Left kidney (tissue), 2 donors: Measurements from ENCODE around the gene FAM241A. TPM values are rescaled to one million over a fixed set of nuclear protein-coding genes. Genes with fewer than 3 reads are reported as not detected.
"Not testable (repeated sequence)": the region's sequence is repeated elsewhere in the genome, so short reads cannot be mapped to it uniquely, and the experiment has no call there.

Experiments used
- DNase-seq: peaks from one replicate; pipeline ENCODE4 v3.0.0-alpha.2; 2013
- polyA plus RNA-seq: library from polyadenylated mRNA; unstranded; fragments of 120-200 nt; gene quantifications from one replicate; pipeline ENCODE4 v1.2.1, GENCODE V29; 2013; ENCODE audit not compliant: insufficient read length

Gene FAM241A
- polyA plus RNA-seq, 1 donor, result 1.6 TPM

DNA sequence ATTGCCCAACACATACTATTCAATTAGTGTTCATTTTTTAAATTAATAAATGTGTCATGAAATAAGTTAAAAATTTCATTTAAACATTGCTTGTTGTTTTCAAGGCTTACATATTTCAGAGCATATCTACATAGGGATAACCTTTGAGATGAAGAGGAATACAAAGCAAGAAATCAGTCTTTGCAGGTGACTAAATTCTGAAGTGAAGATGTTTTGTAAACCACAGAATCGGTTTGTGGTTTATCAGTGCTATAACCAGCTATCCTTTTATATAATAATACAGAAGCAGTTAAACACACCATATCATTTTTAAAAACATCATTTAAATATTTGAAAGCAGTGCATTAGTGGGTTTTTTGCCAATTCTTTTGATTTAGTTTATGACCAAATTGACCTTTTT, 26.9 kb downstream of the FAM241A start:
- DNase-seq, result no peak

DNA sequence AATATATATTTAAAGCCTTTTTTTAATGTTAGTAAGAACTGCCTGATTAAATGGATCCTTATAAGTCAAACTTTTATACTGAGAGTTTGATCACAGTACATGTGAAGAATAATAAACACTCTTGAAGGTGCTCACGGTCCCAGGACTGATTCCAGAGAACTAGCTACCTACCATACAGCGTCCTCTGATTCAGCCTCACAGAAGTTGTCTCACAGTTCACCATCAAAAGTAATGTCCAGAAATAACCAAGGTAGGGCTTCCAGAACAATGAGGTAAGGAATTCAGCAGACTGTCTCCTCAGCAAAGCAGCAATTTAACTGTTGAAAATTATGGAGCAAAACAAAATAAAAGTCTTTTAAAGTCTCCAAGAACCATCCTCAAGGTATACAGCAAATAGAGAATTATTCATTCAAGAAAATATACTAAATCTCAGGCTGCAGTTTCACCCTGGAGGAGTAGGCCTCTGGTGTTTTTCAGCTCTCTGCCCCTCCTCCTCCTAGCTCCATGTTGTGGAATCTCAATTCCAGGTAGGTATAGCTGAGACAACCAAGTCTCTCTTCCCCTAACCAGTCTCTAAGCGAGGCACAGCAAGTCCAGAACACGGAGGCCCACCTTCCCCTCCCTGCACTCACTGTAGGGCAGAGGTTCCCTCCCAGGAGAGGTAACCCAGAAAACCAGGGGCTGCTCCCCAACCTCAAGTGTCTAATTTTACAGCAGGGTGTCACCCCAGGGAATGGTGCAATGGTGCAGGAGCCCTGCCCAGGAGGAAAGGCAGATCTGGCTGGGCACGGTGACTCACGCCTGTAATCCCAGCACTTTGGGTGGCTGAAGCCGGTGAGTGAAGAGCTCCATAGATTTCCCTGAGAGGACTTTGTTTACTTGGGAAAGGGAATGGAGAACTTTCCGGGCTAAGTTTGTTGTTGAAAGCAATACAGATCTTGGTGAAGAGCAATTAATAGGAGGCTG, 28.6 kb downstream of the FAM241A start:
- DNase-seq, result no peak

DNA sequence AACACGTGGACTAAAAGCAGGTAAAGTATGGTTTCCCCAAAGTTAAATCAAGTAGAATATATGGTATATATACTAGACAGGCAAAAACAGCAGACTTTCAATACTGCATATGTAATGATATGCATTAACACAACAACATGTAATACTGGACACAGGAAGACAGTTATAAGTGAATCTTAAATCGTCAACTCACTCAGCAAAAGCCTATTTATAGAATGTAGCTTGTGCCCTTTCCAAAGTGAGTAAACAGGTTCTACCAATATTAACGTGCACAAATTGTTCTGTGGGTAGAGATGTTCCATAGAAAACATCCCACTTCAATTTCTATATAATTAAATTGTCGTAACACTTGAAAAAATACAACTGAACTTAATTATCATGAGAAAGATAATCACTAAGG, 30.6 kb downstream of the FAM241A start:
- DNase-seq, result no peak

DNA sequence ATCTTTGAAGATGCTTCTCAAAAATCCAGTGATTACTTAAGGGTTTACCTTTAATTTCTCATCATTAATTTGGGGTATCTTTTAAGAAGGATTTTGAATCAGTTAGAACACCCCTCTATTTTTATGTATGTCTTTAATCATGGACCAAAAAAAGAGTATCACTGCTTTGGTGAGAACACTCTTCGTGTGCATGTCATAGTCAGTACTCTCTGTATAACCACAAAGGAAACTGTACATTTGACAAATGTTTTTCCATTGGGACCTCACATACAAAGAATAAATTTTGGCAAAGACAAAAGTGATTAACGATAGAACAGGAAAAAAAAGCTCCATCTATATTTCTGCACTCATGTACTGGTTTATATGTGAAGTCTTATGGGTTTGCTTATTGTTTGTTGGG, 31.3 kb downstream of the FAM241A start:
- no peak for DNase-seq

DNA sequence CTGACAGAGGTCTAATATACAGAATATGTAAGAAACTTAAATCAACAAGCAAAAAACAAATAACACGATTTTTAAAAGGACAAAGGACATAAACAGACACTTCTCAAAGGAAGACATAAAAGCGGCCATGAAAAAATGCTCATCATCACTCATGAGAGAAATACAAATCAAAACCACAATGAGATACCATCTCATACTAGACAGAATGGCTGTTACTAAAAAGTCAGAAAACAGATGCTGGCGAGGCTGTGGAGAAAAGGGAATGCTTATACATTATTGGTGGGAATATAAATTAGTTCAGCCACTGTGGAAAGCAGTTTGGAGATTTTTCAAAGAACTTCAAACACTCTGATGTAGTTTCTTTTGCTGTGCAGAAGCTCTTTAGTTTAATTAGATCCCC, 33.5 kb downstream of the FAM241A start:
- DNase-seq, result not testable (repeated sequence)

DNA sequence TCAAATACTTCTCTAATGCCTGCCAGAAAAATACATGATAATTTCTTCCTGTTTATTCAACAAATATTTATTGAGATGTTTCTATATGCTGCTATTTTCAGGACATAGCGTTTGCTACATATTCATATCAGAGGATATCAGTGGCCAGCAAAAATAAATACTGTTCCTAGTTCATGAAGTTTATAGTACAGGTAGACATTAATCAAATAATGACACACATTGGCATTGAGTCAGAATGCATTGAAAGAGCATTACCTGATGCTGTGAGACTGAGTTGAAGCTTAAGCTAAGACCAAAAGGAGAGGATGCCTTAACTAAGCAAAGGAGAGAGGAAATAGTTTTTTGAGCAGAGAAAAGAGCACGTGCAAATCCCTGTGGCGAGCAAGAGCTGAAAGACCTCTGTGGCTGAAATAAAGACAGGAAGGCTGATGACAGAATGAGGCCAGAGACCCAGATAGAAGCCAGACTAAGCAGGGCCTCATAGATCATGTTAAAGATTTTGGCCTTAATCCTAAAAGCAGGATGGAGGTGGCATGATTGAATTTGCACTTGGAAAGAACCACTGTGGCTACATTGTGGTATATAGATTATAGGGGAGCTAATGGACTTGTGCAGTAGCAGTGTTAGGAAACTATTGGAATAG, 36.2 kb downstream of the FAM241A start:
- DNase-seq, result no peak

DNA sequence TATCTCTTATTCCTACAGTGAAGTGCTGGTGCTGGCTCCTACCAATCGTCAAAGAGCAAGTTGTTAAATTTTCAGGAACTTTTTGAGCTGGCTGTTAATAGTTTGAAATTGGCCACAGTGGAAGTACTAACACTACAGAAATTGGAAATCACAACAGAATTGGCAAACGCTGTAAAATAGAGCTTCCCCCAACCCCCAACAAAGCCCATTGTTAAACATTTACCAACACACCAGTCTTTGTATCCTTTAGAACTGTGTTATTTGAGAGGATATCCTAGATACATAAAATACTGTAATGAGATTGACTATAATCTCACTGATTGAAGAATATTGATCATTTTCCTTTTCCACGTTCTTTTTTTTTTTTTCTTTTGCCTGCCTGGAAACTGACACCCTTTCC, 37.4 kb downstream of the FAM241A start:
- DNase-seq, result no peak

DNA sequence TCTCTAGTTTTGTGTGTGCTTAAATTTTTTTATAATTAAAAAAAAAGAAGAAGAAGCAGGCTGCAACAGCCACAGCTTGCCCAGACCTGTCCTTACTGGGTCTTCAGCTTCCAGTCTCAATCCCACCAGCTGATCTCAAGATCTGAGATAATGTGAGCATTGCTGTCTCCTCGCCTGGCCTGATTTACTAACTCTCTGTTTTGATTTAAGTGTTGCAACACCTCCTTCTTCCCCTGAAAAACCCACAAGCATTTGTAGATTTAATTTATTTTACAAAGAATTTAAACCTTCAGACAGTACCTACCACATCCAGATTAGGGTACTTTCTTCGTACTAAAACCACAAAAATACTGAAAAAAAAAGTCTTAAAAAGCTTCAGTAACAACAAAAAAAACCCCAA, 38.0 kb downstream of the FAM241A start:
- DNase-seq, result no peak

DNA sequence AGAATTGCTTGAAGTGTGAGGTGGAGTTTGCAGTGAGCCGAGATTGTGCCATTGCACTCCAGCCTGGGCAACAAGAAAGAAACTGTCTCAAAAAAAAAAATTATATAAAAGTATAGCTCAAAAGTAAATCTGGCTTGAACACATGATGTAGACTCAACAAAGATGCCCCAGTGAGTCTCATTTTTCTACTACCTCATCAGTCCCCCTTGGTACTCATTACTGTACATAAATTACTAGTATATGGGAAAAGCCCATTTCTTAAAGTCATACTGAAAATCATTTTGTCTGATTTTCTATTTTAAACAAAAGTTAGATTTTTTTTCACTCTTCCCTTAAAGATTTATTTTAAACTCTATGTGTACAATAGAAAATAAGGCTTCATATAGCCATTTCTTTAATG, 39.2 kb downstream of the FAM241A start:
- DNase-seq, result no peak

DNA sequence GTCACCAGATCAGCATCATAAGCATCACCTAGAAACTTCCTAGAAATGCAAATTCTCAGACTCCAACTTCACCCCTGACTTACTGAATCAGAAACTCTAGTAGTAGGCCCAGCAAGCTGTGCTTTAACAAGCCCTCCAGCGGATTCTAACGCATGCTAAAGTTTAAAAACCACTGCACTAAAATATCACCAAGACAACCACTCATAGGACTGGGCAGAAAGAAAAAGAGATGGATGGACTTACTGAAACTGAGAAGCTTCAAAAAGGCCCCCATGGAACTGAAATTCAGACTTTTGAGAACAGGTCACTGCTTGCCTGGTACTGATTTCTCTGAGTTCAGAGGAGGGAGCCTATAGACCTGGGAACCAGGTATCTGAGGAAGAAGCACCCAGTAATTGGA, 40.1 kb downstream of the FAM241A start:
- DNase-seq, result no peak

DNA sequence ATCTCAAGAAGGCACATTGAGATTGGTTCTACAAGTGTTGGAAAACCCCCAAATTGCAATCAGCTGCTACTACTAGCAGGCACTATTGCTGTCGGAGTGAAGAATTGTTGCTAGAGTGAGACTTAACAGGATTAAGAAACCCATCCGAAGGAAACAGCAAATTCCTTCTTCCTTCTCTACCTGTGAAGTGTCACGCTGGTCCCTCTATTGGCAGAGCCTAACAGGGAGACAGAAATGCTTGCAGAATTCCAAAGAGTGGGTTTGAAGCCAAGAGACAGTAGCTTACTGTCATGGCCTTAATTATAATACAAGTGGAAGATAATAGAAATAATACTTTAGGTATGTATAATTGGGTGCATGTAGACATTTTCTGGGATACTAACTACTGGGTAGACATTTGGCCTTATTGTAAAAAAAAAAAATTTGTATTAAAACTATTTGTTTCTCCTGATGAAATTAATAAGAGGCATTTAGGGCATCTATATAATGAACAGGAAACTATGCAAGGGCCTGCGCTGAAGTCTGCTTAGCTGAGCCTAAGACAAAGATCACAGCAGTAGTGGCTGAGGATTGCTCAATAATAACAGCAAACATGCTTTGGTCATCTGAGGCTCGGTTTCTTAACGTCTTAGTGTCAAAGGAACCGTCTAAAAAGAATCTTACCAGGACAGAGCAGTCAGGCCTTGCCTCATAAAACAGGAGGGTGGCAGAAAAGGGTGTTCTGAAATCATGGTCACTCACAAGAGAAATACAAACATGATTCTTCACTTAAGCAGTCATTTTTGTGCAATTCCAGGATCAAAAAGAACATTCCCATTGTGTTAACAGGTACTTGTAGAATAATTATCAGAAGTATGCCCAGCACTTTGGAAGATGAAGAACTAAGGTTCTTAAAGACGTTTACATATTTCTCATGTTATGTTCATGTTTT, 40.8 kb downstream of the FAM241A start:
- DNase-seq, result no peak

DNA sequence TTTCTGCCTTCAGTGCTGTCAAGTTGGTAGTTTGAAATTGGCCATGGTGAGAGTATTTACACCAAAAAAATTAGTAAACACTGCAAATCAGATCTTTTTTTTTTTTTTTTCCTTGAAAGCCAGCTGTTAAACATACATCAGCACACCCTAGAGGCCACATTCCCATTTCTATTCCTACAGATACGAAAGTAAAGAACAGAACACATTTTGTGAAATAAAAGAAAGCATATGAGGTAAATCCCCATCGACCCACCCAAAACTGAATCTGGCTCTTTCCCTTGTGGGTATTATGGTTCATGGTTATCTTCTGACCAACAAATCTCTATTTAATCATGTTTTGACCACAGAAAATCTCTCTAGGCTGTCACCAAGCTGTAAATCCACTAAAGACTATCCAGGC, 44.5 kb downstream of the FAM241A start:
- DNase-seq, result no peak

DNA sequence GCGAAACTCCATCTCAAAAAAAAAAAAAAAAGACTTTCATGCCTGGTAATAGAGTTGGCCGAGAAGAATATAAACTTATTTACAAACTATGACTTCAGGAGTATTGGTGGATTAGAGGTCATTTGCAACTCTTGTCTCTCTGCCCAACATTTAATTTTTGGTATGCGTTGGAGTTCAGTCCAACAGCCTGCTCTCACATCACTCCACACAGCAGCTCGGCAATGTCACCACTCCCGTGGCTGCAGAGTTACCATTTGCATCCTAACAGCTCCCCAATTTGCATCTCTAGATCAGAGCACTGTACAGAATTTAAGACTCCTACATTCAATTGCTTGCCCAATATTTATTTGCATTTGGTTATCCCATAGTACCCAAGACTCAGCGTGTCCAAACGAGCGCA, 45.4 kb downstream of the FAM241A start:
- DNase-seq, result no peak

DNA sequence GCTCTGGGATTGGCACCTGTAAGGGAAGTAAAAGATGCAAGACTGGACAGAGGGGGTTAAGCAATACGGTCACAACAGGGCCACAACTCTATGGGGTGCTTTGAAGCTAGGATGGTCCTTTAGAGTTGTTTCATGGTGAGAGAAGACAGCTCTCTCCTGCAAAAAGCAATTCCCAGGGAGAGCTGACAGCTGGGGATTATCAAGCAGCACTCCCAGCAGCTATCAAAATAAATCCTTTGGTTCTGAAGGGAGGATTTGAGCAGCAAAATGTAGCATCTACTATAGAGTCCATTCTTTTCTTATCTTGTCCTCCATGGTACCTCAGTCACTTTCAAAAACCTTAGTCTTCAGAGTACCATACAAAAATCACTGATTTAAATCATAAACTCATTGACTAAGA, 51.2 kb downstream of the FAM241A start:
- no peak for DNase-seq

DNA sequence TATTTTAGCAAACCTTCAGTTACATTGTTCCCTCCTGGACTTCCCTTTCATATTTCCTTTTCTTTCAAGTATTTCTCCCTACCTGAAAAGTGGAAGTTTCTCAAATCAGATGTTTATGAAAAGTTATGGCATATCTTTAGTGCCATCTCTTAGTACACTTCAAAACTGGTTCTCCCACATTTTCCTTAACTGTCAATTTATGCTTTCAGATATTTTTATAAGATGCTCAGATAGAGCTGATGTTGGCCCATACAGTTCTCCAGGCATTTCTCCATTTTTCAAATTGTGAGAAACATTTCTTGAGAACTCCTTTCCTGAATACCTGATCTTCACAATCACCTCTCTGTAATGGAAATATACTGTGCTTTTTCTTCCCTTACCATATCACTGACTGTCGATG, 53.8 kb downstream of the FAM241A start:
- no peak for DNase-seq

DNA sequence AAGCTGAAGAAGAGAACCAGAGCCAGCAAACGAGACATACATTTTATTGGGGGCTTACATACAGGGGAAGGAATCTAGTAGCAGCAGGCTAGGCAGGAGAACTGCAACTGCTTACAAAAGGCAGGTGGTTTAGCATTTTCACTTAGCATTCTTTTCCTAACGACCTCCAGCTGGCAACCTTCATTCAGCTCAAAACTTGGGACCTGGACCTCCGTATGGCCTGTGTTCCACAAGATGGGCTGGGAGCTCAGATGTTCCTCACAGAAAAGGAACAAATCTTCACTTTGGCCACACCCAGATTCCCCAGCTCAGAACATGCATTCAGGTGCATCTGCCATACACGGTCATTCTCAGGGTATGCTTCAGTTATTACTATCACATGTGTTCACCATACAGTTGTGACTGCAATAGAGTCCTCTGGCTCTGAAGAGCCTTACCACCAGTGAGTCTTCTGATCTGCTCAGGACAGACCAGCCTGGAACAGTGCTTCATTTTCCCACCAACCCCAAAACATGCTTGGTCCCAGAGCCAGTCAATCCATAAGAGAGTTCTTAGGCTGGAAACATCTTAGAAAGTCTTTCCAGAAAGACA, 56.8 kb downstream of the FAM241A start:
- DNase-seq, result no peak

DNA sequence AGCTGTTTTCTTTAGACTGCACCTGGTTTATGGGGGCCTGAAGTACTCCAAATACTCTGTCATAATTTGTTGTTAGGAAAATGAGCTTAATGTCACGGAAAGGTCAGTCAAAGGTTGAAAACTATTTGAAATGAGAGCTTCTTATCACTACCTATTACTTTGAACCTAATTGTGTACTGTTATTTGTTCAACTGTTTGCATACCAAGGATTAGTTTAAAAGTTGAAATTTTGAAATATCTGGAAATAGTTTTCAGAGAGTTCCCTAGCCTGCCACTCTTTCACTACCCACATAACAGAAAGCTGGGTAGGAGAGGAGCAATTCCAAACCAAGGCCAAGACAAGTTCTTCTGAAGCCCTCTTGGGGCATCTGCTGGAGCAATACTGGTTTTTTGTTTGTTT, 58.3 kb downstream of the FAM241A start:
- DNase-seq, result no peak

DNA sequence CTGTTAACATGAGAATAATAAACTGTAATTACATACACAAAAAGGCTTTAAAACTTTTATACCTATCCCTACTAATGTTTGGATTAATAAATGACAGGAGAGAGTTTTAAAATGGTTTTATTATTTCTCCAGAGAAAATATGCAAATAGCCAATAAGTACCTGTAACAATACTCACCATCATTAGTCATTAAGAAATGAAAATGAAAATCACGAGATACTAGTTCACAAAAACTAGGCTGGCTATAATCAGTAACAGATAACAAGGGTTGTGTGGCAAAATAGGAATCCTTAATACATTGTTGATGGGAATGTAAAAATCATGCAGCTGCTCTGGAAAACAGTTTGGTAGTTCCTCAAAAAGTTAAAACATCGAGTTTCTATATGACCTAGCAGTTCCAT, 61.2 kb downstream of the FAM241A start:
- no peak for DNase-seq

DNA sequence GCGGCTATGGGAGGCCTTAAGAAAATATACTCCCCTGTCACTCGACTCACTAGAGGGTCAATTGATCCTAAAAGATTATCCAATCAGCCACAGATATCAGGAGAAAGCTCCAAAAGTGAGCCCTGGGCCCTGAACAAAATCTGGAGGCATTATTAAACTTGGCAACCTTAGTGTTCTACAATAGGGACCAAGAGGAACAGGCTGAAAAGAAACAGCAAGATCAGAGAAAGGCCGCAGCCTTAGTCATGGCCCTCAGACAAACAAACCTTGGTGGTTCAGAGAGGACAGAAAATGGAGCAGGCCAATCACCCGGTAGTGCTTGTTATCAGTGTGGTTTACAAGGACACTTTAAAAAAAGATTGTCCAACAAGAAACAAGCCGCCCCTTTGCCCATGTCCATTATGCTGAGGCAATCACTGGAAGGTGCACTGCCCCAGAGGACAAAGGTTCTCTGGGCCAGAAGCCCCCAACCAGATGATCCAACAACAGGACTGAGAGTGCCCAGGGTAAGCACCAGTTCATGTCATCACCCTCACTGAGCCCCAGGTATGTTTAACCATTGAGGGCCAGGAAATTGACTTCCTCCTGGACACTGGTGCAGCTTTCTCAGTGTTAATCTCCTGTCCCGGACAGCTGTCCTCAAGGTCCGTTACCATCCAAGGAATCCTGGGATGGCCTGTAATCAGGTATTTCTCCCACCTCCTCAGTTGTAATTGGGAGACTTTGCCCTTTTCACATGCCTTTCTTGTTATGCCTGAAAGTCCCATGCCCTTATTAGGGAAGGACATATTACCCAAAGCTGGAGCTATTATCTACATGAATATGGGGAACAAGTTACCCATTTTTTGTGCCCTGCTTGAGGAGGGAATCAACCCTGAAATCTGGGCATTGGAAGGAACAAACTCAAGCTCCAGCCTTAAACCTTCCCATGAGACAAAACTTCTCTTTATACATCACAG, 63.2 kb downstream of the FAM241A start:
- not testable (repeated sequence) for DNase-seq

DNA sequence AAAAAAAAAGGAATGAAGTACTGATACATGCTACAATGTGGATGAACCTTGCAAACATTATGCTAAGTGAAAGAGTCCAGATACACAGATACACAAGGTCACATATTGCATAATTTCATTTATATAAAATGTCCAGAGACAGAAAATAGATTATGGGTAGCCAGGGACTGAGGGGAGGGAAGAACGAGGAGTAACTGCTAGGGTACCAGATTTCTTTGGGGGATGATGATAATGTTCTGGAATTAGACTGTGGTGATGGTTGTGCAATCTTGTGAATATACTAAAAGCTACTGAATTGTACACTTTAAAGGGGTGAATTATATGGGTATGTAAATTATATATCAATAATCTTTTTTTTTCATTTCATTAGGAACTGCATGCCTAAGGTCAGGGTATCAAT, 65.5 kb downstream of the FAM241A start:
- DNase-seq, result no peak

DNA sequence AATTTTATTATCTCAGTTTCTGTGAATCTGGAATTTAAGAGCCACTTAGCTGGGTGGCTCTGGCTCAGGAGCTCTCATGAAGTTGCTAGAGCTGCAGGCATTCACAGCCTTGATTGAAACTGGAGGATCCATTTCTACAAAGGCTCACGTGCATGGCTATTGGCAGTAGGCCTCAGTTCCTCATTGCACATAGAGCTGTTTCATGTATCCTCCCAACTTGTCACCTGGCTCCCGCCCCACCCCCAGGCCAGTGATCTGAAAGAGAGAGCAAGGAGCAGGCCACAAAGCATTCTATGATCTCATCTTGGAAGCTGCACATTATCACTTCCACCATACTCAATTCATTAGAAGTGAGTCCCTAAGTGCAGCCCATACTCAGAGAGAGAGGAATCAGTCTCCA, 67.8 kb downstream of the FAM241A start:
- no peak for DNase-seq
